Liver (tissue), 9 donors: ENCODE results near the gene CHST3. TPM values are rescaled to one million over a fixed set of nuclear protein-coding genes. Genes with fewer than 3 reads are reported as not detected.

ENCODE experiments used
- DNase-seq: peaks from one replicate; pipeline ENCODE4 v3.0.0-alpha.2; 2017; ENCODE audit warnings: low spot score
- H3K27ac ChIP-seq, 2 donors: one replicate each; pipeline ENCODE4 v1.7.0; 2013; ENCODE audit warnings: inconsistent platforms in 2 of 2, low read length in 2 of 2, control low read depth in 1 of 2, low read depth in 1 of 2, mild to moderate bottlenecking in 1 of 2
- H3K27me3 ChIP-seq, 4 donors: one replicate each; pipeline versions ENCODE4 v1.6.1 to v1.7.0; 2013; ENCODE audit warnings: low read length in 3 of 4, inconsistent platforms in 1 of 4, mild to moderate bottlenecking in 1 of 4, moderate library complexity in 1 of 4; ENCODE audit not compliant: control insufficient read depth in 4 of 4, insufficient read depth in 4 of 4
- H3K36me3 ChIP-seq, 4 donors: one replicate each; pipeline versions ENCODE4 v1.6.1 to v1.7.0; 2013; ENCODE audit warnings: low read length in 3 of 4, mild to moderate bottlenecking in 3 of 4, low read depth in 1 of 4, moderate library complexity in 1 of 4; ENCODE audit not compliant: control insufficient read depth in 4 of 4, insufficient read depth in 3 of 4
- H3K4me1 ChIP-seq, 4 donors: one replicate each; pipeline versions ENCODE4 v1.6.1 to v1.7.0; 2013; ENCODE audit warnings: low read length in 3 of 4, mild to moderate bottlenecking in 3 of 4, moderate library complexity in 1 of 4; ENCODE audit not compliant: control insufficient read depth in 4 of 4, insufficient read depth in 4 of 4
- H3K4me3 ChIP-seq, 3 donors: one replicate each; pipeline versions ENCODE4 v1.6.1 to v1.7.0; 2013; ENCODE audit warnings: low read length in 3 of 3, control low read depth in 1 of 3, low read depth in 1 of 3, mild to moderate bottlenecking in 1 of 3
- H3K9ac ChIP-seq, 2 donors: one replicate each; pipeline ENCODE4 v1.7.0; 2013; ENCODE audit warnings: low read length in 2 of 2, mild to moderate bottlenecking in 2 of 2, moderate library complexity in 2 of 2, control low read depth in 1 of 2, low read depth in 1 of 2
- H3K9me3 ChIP-seq, 4 donors: one replicate each; pipeline versions ENCODE4 v1.6.1 to v1.7.0; 2013; ENCODE audit warnings: low read length in 3 of 4; ENCODE audit not compliant: control insufficient read depth in 4 of 4
- ATF3 ChIP-seq: IDR thresholded peaks from 2 replicates; pipeline ENCODE4 v1.6.1; 2016; ENCODE audit warnings: antibody characterized with exemption
- CTCF ChIP-seq: fragments of 150-350 bp; IDR thresholded peaks from 2 replicates; pipeline ENCODE4 v1.5.1; 2017; ENCODE audit warnings: improper control_type of control experiment, low read depth, low read length; ENCODE audit not compliant: missing input control
- EGR1 ChIP-seq, 2 donors: IDR thresholded peaks; 2 replicates each; pipeline ENCODE4 v1.6.1; 2016 to 2018; ENCODE audit warnings: antibody characterized with exemption in 2 of 2, low read depth in 2 of 2
- FOXA1 ChIP-seq: IDR thresholded peaks from 2 replicates; pipeline ENCODE4 v1.6.1; 2016; ENCODE audit warnings: antibody characterized with exemption
- FOXA2 ChIP-seq: IDR thresholded peaks from 2 replicates; pipeline ENCODE4 v1.6.1; 2016; ENCODE audit warnings: antibody characterized with exemption
- GABPA ChIP-seq, 2 donors: IDR thresholded peaks in 1 of 2; conservative IDR thresholded peaks in 1 of 2; 2 replicates each; pipeline ENCODE4 v1.6.1; 2016; ENCODE audit warnings: antibody characterized with exemption in 2 of 2, mild to moderate bottlenecking in 1 of 2, moderate library complexity in 1 of 2
- HNF4G ChIP-seq: IDR thresholded peaks from 2 replicates; pipeline ENCODE4 v1.6.1; 2016; ENCODE audit warnings: antibody characterized with exemption
- JUND ChIP-seq, 2 donors: IDR thresholded peaks; 2 replicates each; pipeline ENCODE4 v1.6.1; 2016; ENCODE audit warnings: antibody characterized with exemption in 2 of 2
- MAX ChIP-seq: IDR thresholded peaks from 2 replicates; pipeline ENCODE4 v1.6.1; 2016; ENCODE audit warnings: antibody characterized with exemption
- NR2F2 ChIP-seq: IDR thresholded peaks from 2 replicates; pipeline ENCODE4 v1.6.1; 2016; ENCODE audit warnings: antibody characterized with exemption
- RXRA ChIP-seq, 2 donors: IDR thresholded peaks; 2 replicates each; pipeline ENCODE4 v1.6.1; 2017 to 2018; ENCODE audit warnings: antibody characterized with exemption in 2 of 2, mild to moderate bottlenecking in 1 of 2
- SP1 ChIP-seq: IDR thresholded peaks from 2 replicates; pipeline ENCODE4 v1.6.1; 2018; ENCODE audit warnings: antibody characterized with exemption, mild to moderate bottlenecking
- TAF1 ChIP-seq: conservative IDR thresholded peaks from 2 replicates; pipeline ENCODE4 v1.6.1; 2016; ENCODE audit warnings: antibody characterized with exemption, mild to moderate bottlenecking
- YY1 ChIP-seq: IDR thresholded peaks from 2 replicates; pipeline ENCODE4 v1.6.1; 2016; ENCODE audit warnings: antibody characterized with exemption, mild to moderate bottlenecking
- WGBS: extraction: QIAGEN DNeasy Blood & Tissue Kit; methylation state at CpG from one replicate; pipeline ENCODE4 v1.1.7; 2013; 5-methylcytosine and 5-hydroxymethylcytosine counted together
- polyA plus RNA-seq, 2 donors: library from polyadenylated mRNA; stranded (reverse) in 1 of 2; unstranded in 1 of 2; fragments of 200-250 nt in 1 of 2; fragments of >200 nt in 1 of 2; fragmentation: Nextera tagmentation in 1 of 2; extraction: Ambion mirVana in 1 of 2; gene quantifications; one replicate each; pipeline versions ENCODE4 v1.2.1 to v1.2.3, GENCODE V29; 2013 to 2015
- total RNA-seq, 2 donors: library from RNA; depleted of rRNA; stranded (reverse); fragments of >200 nt; gene quantifications; one replicate each; pipeline ENCODE4 v1.2.3, GENCODE V29; 2014
- TF ChIP-seq, protein P1 (sequence below): IDR thresholded peaks from 2 replicates; pipeline ENCODE4 v1.6.1; 2016; ENCODE audit warnings: antibody characterized with exemption
- TF ChIP-seq, protein P2 (sequence below): IDR thresholded peaks from 2 replicates; pipeline ENCODE4 v1.6.1; 2016; ENCODE audit warnings: antibody characterized with exemption, mild to moderate bottlenecking
- donor health status: healthy.
- donor health status: healthy.
- donor health status: healthy.
- donor health status: healthy.
- donor health status: healthy.

Gene CHST3
- total and polyA plus RNA-seq, 4 donors, result 0.29 to 4.3 (median 1.5) TPM

DNA sequence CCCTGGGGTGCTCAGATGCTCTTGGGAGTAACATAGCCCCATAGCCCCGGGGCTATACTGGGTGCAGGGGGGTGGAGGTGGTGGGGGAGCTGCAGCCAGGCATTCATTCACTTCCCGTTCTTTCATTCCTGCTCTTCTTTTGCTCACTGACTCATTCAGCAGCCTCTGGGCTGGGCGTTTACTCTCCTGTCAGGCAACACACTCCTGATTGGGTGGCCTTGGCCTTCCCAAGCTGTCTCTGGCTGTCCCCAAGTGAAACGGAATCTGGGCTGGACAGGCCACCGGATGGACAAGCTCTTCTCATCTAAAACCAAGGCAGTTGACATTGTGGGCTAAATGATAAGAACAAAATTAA is 34.6 kb downstream of the CHST3 start:
- DNase-seq, result no peak
- H3K9me3 ChIP-seq, result no peaks in the 10 kb centered on the region
- no peak overlapping the region for H3K9ac ChIP-seq
- no peaks in the 10 kb centered on the region for H3K27me3 ChIP-seq
- H3K4me3 ChIP-seq, result no peak overlapping the region
- peak overlapping the region; percentile 21 to 54 for H3K27ac ChIP-seq
- 60% methylated on average over 5 of the region's 5 CpGs for WGBS
- TF ChIP-seq EGR1 (IDR thresholded peaks at IDR 0.05; ENCODE audit: low read depth in 2 of 2), result no peak
- no peak for TF ChIP-seq JUND (IDR thresholded peaks at IDR 0.05)
- no peak for TF ChIP-seq FOXA2
- no peak for TF ChIP-seq YY1
- TF ChIP-seq HNF4G, result no peak
- TF ChIP-seq GABPA (IDR thresholded peaks at IDR 0.05 in 1 of 2, conservative IDR thresholded peaks at IDR 0.05 in 1 of 2), result no peak
- TF ChIP-seq RXRA (IDR thresholded peaks at IDR 0.05), result no peak
- TF ChIP-seq MAX, result no peak
- TF ChIP-seq FOXA1, result no peak
- TF ChIP-seq, protein P1, sequence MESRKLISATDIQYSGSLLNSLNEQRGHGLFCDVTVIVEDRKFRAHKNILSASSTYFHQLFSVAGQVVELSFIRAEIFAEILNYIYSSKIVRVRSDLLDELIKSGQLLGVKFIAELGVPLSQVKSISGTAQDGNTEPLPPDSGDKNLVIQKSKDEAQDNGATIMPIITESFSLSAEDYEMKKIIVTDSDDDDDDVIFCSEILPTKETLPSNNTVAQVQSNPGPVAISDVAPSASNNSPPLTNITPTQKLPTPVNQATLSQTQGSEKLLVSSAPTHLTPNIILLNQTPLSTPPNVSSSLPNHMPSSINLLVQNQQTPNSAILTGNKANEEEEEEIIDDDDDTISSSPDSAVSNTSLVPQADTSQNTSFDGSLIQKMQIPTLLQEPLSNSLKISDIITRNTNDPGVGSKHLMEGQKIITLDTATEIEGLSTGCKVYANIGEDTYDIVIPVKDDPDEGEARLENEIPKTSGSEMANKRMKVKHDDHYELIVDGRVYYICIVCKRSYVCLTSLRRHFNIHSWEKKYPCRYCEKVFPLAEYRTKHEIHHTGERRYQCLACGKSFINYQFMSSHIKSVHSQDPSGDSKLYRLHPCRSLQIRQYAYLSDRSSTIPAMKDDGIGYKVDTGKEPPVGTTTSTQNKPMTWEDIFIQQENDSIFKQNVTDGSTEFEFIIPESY, result no peak
- TF ChIP-seq TAF1, result no peak
- TF ChIP-seq NR2F2, result no peak
- no peak for TF ChIP-seq CTCF
- TF ChIP-seq ATF3, result no peak
- no peaks in the 10 kb centered on the region for H3K36me3 ChIP-seq
- no peaks in the 10 kb centered on the region for H3K4me1 ChIP-seq

DNA sequence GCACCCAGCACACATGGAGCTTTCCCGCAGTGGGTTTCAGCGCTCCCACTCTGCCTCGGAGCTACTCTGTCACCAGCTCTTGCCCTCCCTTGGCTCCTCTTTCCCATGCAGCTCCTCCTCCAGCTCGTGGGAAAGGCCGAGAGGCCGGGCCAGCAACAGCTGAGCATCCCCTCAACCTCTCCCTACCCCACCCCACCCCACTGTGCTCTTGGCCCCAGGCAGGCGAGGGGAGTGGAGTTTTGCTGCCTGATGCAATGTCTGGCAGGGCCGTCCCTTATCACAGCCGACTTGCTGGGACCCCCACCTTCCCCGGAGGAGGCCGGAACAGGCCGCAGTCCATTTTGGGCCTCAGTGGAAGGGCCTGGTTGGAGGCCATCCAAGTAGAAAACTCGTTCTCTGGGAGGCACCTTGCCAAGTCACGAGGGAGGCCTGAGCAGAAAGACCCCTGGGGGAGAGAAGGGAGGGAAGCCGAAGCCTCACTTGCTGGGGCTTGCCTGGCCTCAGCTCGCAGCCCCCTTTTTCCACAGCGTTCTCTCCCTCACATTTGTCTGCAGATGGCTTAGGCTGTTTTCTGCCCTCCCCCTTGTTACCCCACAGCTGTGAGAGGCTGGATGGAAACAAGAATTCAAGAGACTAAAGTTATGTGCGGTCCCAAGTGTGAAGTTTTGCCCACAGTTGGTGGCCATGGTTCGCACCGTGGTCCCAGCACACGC is 35.3 kb downstream of the CHST3 start:
- Histone ChIP-seq H3K4me3 (no peak overlapping the region), H3K9me3 (no peaks in the 10 kb centered on the region), H3K36me3 (no peaks in the 10 kb centered on the region), H3K27ac (peak overlapping the region; percentile 10 to 55), H3K4me1 (no peaks in the 10 kb centered on the region), H3K9ac (no peak overlapping the region), H3K27me3 (no peaks in the 10 kb centered on the region)
- WGBS, result 74% methylated on average over 21 of the region's 21 CpGs
- no peak for DNase-seq
- TF ChIP-seq SP1 (peak; percentile 16), NR2F2 (peak; percentile 73), RXRA (IDR thresholded peaks at IDR 0.05) (peak in 1 of 2 donors; percentile 11)
- TF ChIP-seq, protein P1, result no peak
- TF ChIP-seq, protein P2, sequence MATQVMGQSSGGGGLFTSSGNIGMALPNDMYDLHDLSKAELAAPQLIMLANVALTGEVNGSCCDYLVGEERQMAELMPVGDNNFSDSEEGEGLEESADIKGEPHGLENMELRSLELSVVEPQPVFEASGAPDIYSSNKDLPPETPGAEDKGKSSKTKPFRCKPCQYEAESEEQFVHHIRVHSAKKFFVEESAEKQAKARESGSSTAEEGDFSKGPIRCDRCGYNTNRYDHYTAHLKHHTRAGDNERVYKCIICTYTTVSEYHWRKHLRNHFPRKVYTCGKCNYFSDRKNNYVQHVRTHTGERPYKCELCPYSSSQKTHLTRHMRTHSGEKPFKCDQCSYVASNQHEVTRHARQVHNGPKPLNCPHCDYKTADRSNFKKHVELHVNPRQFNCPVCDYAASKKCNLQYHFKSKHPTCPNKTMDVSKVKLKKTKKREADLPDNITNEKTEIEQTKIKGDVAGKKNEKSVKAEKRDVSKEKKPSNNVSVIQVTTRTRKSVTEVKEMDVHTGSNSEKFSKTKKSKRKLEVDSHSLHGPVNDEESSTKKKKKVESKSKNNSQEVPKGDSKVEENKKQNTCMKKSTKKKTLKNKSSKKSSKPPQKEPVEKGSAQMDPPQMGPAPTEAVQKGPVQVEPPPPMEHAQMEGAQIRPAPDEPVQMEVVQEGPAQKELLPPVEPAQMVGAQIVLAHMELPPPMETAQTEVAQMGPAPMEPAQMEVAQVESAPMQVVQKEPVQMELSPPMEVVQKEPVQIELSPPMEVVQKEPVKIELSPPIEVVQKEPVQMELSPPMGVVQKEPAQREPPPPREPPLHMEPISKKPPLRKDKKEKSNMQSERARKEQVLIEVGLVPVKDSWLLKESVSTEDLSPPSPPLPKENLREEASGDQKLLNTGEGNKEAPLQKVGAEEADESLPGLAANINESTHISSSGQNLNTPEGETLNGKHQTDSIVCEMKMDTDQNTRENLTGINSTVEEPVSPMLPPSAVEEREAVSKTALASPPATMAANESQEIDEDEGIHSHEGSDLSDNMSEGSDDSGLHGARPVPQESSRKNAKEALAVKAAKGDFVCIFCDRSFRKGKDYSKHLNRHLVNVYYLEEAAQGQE, result no peak
